ENCODE measurements around the gene OBSCN. TPM values are rescaled to one million over a fixed set of nuclear protein-coding genes. Genes with fewer than 3 reads are reported as not detected.

Gene OBSCN
- total RNA-seq, 2 donors from 2014 or later: 14.5 to 34.9 TPM

DNA sequence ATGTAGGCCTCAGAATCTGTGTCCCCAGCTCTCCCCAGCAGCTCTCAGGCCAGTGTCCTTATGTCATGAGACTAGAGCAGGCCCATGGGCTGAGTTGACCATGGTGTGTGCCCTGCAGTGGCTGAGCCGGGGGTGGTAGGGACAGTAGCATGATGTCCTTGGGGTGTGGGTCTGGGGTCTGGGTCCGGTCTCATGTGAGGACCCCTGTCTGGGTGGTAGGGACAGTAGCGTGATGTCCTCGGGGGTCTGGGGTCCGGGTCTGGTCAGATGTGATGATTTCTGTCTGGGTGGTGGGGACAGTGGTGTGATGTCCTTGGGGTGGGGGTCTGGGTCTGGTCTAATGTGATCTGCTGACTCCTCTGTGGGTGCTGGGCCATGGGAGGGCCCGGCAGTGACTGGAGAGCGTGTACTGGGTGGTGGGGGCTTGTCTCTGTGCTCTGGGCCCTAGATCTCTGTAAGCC lies 64.5 kb downstream of the OBSCN start:
- Histone ChIP-seq H3K36me3 (replicated peaks in 1 of 2; ENCODE audit: insufficient read depth in 1 of 2, low read depth in 2 of 2) (no peaks in the 10 kb centered on the region), H3K27me3 (no peaks in the 10 kb centered on the region), H3K9me3 (no peaks in the 10 kb centered on the region), H3K4me1 (peaks cover 12% of the 10 kb centered on the region), H3K4me3 (no peak overlapping the region), H3K27ac (no peak overlapping the region)
- WGBS, 2 donors: 94 to 100% methylated on average over 3 to 7 of the region's 7 CpGs
- ATAC-seq: no peak
- intact Hi-C loops (cut with DNase I): no loop called here
- TF ChIP-seq CTCF (IDR thresholded peaks at IDR 0.05) (no peak), POLR2A (IDR thresholded peaks at IDR 0.05) (no peak)
- no peak for DNase-seq

DNA sequence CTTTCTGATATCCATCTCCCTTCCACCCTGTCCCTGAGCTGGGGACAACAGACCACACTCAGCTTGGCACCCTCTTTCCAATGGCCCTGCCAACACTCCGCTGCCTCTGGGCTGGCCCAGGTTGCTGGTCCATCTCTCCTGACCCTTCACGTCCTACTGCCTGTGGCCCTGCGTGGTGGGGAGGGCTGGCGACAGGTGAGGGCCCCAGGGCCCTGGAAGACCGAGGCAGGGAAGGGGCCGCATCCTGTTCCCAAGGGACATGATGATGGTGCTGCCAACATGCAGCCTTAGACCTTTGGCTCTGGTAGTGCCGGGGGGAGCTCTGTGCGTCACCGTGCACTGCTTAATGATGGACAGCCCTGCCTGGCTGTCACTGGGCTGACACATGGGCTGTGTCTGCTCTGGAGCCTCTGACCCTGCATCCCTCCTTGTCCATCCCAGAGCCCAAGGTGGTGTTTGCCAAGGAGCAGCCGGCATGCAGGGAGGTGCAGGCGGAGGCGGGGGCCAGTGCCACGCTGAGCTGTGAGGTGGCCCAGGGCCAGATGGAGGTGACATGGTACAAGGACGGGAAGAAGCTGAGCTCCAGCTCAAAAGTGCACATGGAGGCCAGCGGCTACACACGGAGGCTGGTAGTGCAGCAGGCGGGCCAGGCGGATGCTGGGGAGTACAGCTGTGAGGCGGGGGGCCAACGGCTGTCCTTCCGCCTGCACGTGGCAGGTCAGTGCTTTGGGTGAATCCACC lies 65.2 kb downstream of the OBSCN start:
- WGBS, 2 donors: 94 to 96% methylated on average over 13 to 22 of the region's 22 CpGs
- DNase-seq (no peak), ATAC-seq (no peak)
- Histone ChIP-seq H3K27ac (no peak overlapping the region), H3K36me3 (replicated peaks in 1 of 2; ENCODE audit: insufficient read depth in 1 of 2, low read depth in 2 of 2) (no peaks in the 10 kb centered on the region), H3K4me1 (peaks cover 12% of the 10 kb centered on the region), H3K4me3 (no peak overlapping the region), H3K9me3 (no peaks in the 10 kb centered on the region), H3K27me3 (no peaks in the 10 kb centered on the region)
- TF ChIP-seq POLR2A (IDR thresholded peaks at IDR 0.05) (no peak), CTCF (IDR thresholded peaks at IDR 0.05) (no peak)
- intact Hi-C loops (cut with DNase I): no loop called here

DNA sequence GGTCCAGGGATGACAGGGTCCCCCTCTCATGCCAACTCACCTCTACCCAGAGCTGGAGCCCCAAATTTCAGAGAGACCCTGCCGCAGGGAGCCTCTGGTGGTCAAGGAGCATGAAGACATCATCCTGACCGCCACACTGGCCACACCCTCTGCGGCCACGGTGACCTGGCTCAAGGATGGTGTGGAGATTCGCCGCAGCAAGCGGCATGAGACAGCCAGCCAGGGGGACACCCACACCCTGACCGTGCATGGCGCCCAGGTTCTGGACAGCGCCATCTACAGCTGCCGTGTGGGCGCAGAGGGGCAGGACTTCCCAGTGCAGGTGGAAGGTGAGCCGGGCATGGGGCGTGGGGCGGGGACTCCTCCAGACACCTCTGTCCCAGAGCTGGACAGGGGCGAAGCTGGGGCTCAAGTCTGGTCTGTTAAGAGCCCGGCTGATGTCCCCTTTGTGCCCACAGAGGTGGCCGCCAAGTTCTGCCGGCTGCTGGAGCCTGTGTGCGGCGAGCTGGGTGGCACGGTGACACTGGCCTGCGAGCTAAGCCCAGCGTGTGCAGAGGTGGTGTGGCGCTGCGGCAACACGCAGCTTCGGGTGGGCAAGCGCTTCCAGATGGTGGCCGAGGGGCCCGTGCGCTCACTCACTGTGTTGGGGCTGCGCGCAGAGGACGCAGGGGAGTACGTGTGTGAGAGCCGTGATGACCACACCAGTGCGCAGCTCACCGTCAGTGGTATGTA lies 66.0 kb downstream of the OBSCN start:
- Histone ChIP-seq H3K27ac (no peak overlapping the region), H3K36me3 (replicated peaks in 1 of 2; ENCODE audit: insufficient read depth in 1 of 2, low read depth in 2 of 2) (no peaks in the 10 kb centered on the region), H3K4me3 (no peak overlapping the region), H3K27me3 (no peaks in the 10 kb centered on the region), H3K9me3 (no peaks in the 10 kb centered on the region), H3K4me1 (peaks cover 12% of the 10 kb centered on the region)
- no peak for ATAC-seq
- 93 to 97% methylated on average over 15 to 39 of the region's 39 CpGs for WGBS, 2 donors
- TF ChIP-seq CTCF (IDR thresholded peaks at IDR 0.05) (no peak), POLR2A (IDR thresholded peaks at IDR 0.05) (no peak)
- intact Hi-C loops (cut with DNase I): no loop called here
- DNase-seq: no peak

- H3K27me3 ChIP-seq: no peaks in the 10 kb centered on the region
- peaks cover 12% of the 10 kb centered on the region for H3K4me1 ChIP-seq
- no peaks in the 10 kb centered on the region for H3K9me3 ChIP-seq
- H3K27ac ChIP-seq: no peak overlapping the region
- no peak for TF ChIP-seq POLR2A (IDR thresholded peaks at IDR 0.05)
- no peak for TF ChIP-seq CTCF (IDR thresholded peaks at IDR 0.05)
- DNase-seq (no peak), ATAC-seq (no peak)
- WGBS, 2 donors: 94 to 95% methylated on average over 19 to 25 of the region's 25 CpGs
- intact Hi-C loops (cut with DNase I): no loop called here
- no peaks in the 10 kb centered on the region for H3K36me3 ChIP-seq (replicated peaks in 1 of 2; ENCODE audit: insufficient read depth in 1 of 2, low read depth in 2 of 2)
- H3K4me3 ChIP-seq: no peak overlapping the region
Measured at GRCh38 chr1:228274452-228275178, 66.8 kb downstream of the OBSCN start.
